SK-N-SH (cell line): ENCODE data around the gene SPATA25. TPM values are rescaled to one million over a fixed set of nuclear protein-coding genes. Genes with fewer than 3 reads are reported as not detected.

Source experiments
- CTCF ChIA-PET: fragments of 300-600, 350-600 bp; formaldehyde crosslinking; extraction: SDS; loops from one replicate; lab custom pipeline; 2021; lab: Yijun Ruan, JAX
- POLR2A ChIA-PET: fragments of 350-600 bp; sonication (Branson Sonifier 250); formaldehyde crosslinking; extraction: SDS; loops from one replicate; lab custom pipeline; 2020; ENCODE audit warnings: antibody characterized with exemption, inconsistent platforms; lab: Yijun Ruan, JAX
- DNase-seq: peaks from one replicate; pipeline ENCODE4 v3.0.0; 2012
- H2AFZ ChIP-seq: fragments of 200-600 bp; sonication (generic); 2 replicates; pipeline ENCODE4 v1.8.1; 2016; ENCODE audit warnings: antibody characterized with exemption, mild to moderate bottlenecking, low read depth
- H3F3A ChIP-seq: fragments of 200-600 bp; sonication (generic); replicated peaks from 2 replicates; pipeline ENCODE3; 2016; ENCODE audit warnings: antibody characterized with exemption, mild to moderate bottlenecking; ENCODE audit not compliant: insufficient read depth
- H3K27ac ChIP-seq, 2 experiments: fragments of 200-500 bp in 1 of 2; fragments of 200-600 bp in 1 of 2; sonication (Bioruptor generic) in 1 of 2; sonication (generic), shearing (Covaris generic) in 1 of 2; 2 replicates each; pipeline versions ENCODE4 v1.5.1 to v1.6.1; 2014 to 2016; ENCODE audit warnings: low read depth in 2 of 2, inconsistent platforms in 1 of 2, low read length in 1 of 2, mild to moderate bottlenecking in 1 of 2, mixed read lengths in 1 of 2
- H3K27me3 ChIP-seq: fragments of 200-600 bp; sonication (generic), shearing (Covaris generic); 2 replicates; pipeline ENCODE4 v1.6.1; 2016; ENCODE audit warnings: mixed run types; ENCODE audit not compliant: insufficient read depth
- H3K36me3 ChIP-seq, 2 experiments: fragments of 200-500 bp in 1 of 2; fragments of 200-600 bp in 1 of 2; sonication (Bioruptor generic) in 1 of 2; sonication (generic) in 1 of 2; replicated peaks in 1 of 2; 2 replicates each; pipeline versions ENCODE3 to v1.5.1; 2014 to 2016; ENCODE audit warnings: low read length in 1 of 2, mild to moderate bottlenecking in 1 of 2; ENCODE audit not compliant: insufficient read depth in 2 of 2, control insufficient read depth in 1 of 2
- H3K4me1 ChIP-seq, 2 experiments: fragments of 200-500 bp in 1 of 2; fragments of 200-600 bp in 1 of 2; sonication (Bioruptor generic) in 1 of 2; sonication (generic), shearing (Covaris generic) in 1 of 2; 2 replicates each; pipeline versions ENCODE4 v1.5.1 to v1.6.1; 2014 to 2016; ENCODE audit warnings: low read depth in 1 of 2, low read length in 1 of 2, mixed run types in 1 of 2; ENCODE audit not compliant: insufficient read depth in 2 of 2, control insufficient read depth in 1 of 2
- H3K4me2 ChIP-seq: fragments of 200-600 bp; sonication (generic), shearing (Covaris generic); 2 replicates; pipeline ENCODE4 v1.6.1; 2017; ENCODE audit warnings: mixed run types
- H3K4me3 ChIP-seq, 2 experiments: fragments of 200-500 bp in 1 of 2; fragments of 200-600 bp in 1 of 2; sonication (Bioruptor generic) in 1 of 2; sonication (generic), shearing (Covaris generic) in 1 of 2; 2 replicates each; pipeline versions ENCODE4 v1.5.1 to v1.8.1; 2014 to 2016; ENCODE audit warnings: low read depth in 2 of 2, inconsistent platforms in 1 of 2, low read length in 1 of 2, mild to moderate bottlenecking in 1 of 2, mixed read lengths in 1 of 2, moderate library complexity in 1 of 2
- H3K79me2 ChIP-seq: fragments of 200-600 bp; sonication (generic); 2 replicates; pipeline ENCODE4 v1.8.1; 2017; ENCODE audit warnings: mild to moderate bottlenecking; ENCODE audit not compliant: insufficient read depth
- H3K9ac ChIP-seq: fragments of 200-600 bp; sonication (generic); 2 replicates; pipeline ENCODE4 v1.6.1; 2017; ENCODE audit warnings: mixed run types
- H3K9me2 ChIP-seq: fragments of 200-600 bp; sonication (generic); 2 replicates; pipeline ENCODE4 v1.6.1; 2017; ENCODE audit warnings: mixed run types
- H3K9me3 ChIP-seq: fragments of 200-600 bp; sonication (generic); 2 replicates; pipeline ENCODE4 v1.6.1; 2017; ENCODE audit warnings: mixed run types, mild to moderate bottlenecking, moderate library complexity
- H4K20me1 ChIP-seq: fragments of 200-600 bp; sonication (generic); 2 replicates; pipeline ENCODE4 v1.6.1; 2017; ENCODE audit warnings: mild to moderate bottlenecking, mixed run types; ENCODE audit not compliant: insufficient read depth
- EZH2phosphoT487 ChIP-seq: fragments of 200-600 bp; sonication (generic); IDR thresholded peaks from 2 replicates; pipeline ENCODE4 v1.6.1; 2017; ENCODE audit warnings: low read depth, mixed run types, mild to moderate bottlenecking, antibody characterized with exemption, moderate library complexity, borderline replicate concordance
- GABPA ChIP-seq: IDR thresholded peaks from 2 replicates; pipeline ENCODE4 v1.4.0; 2012; ENCODE audit warnings: low read depth, mild to moderate bottlenecking
- GATA2 ChIP-seq: sonication (generic); formaldehyde crosslinking; IDR thresholded peaks from 2 replicates; pipeline ENCODE4 v1.5.0; 2020; ENCODE audit warnings: mild to moderate bottlenecking, missing genetic modification reagents
- NFIC ChIP-seq: IDR thresholded peaks from 2 replicates; pipeline ENCODE4 v1.4.0; 2012; ENCODE audit warnings: borderline replicate concordance
- NRF1 ChIP-seq: IDR thresholded peaks from 2 replicates; pipeline ENCODE4 v1.6.1; 2012; ENCODE audit warnings: low read depth, mild to moderate bottlenecking, low read length
- POLR2AphosphoS5 ChIP-seq: IDR thresholded peaks from 2 replicates; pipeline ENCODE4 v1.6.1; 2012; ENCODE audit warnings: low read depth, low read length
- SIN3A ChIP-seq: IDR thresholded peaks from 2 replicates; pipeline ENCODE4 v1.6.1; 2012; ENCODE audit warnings: low read depth, mild to moderate bottlenecking, low read length, moderate library complexity, borderline replicate concordance
- TAF1 ChIP-seq: IDR thresholded peaks from 2 replicates; pipeline ENCODE4 v1.6.1; 2012; ENCODE audit warnings: low read depth, mild to moderate bottlenecking, low read length, moderate library complexity, borderline replicate concordance
- TCF12 ChIP-seq: IDR thresholded peaks from 2 replicates; pipeline ENCODE4 v1.4.0; 2012
- TEAD4 ChIP-seq: IDR thresholded peaks from 2 replicates; pipeline ENCODE4 v1.4.0; 2012; ENCODE audit warnings: mild to moderate bottlenecking, borderline replicate concordance; ENCODE audit not compliant: insufficient read depth
- WGBS: methylation state at CpG from one replicate; pipeline ENCODE4 v1.1.6; 2017; ENCODE audit warnings: low lambda C conversion rate; 5-methylcytosine and 5-hydroxymethylcytosine counted together
- polyA plus RNA-seq, 3 experiments: library from polyadenylated mRNA; depleted of rRNA; stranded (reverse); fragments of >200 nt; gene quantifications; 2 replicates each; pipeline ENCODE4 v1.2.3, GENCODE V29; 2012
- TF ChIP-seq, protein P1 (sequence below): IDR thresholded peaks from 2 replicates; pipeline ENCODE4; 2012
- TF ChIP-seq, protein P2 (sequence below): IDR thresholded peaks from 2 replicates; pipeline ENCODE4 v1.4.0; 2012; ENCODE audit warnings: low read depth, borderline replicate concordance
- TF ChIP-seq, protein P3 (sequence below): fragments of 150-350 bp; IDR thresholded peaks from 2 replicates; pipeline ENCODE4 v1.6.1; 2016; ENCODE audit warnings: mild to moderate bottlenecking, low read depth, low read length
- TF ChIP-seq, protein P4 (sequence below): IDR thresholded peaks from 2 replicates; pipeline ENCODE4 v1.6.1; 2012; ENCODE audit warnings: mild to moderate bottlenecking, low read depth, low read length, moderate library complexity
- TF ChIP-seq, protein P5 (sequence below): IDR thresholded peaks from 2 replicates; pipeline ENCODE4 v1.4.0; 2012; ENCODE audit warnings: low read depth

Gene SPATA25
- polyA plus RNA-seq, 1 of the 3 experiments (the other 2 are of a cell fraction), result 1.3 TPM

DNA sequence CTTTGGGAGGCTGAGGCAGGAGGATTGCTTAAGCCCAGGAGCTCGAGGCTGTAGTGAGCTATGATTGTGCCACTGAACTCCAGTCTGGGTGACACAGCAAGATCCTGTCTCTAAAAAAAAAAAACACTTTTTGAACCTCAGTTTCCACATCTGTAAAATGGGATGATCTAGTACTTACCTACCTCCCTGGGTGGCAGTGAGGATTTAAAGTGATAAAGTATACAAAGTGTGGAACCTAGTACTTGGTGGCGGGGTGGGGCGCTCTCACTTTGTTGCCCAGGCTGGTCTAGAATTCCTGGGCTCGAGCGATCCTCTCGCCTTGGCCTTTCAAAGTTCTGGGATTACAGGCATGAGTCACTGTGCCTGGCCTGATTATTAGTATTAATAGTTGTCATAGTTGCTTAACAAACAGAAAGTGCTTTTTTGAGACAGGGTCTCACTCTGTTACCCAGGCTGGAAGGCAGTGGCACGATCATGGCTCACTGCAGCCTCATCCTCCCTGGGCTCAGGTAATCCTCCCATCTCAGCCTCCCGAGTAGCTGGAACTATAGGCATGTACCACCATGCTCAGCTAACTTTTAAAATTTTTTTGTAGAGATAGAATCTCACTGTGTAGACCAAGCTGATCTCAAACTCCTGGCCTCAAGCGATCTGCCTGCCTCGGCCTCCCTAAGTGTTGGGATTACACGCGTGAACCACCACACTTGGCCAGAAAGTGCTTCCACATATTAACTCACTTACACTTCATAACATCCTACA lies 31.5 kb upstream of the SPATA25 start:
- no peak for DNase-seq
- Histone ChIP-seq H3K4me1 (peaks cover 0 to 12% of the 10 kb centered on the region in 2 experiments; a peak in 1 of 4 replicates), H3K9me2 (no peaks in the 10 kb centered on the region), H3K9ac (no peak overlapping the region), H3K36me3 (no peaks in the 10 kb centered on the region), H3K27ac (peak overlapping the region; percentile 40 to 71; a peak in 2 of 4 replicates), H4K20me1 (no peaks in the 10 kb centered on the region), H3K79me2 (no peaks in the 10 kb centered on the region), H2AFZ (no peak overlapping the region), H3F3A (peaks cover 5% of the 10 kb centered on the region), H3K9me3 (no peaks in the 10 kb centered on the region), H3K4me3 (no peak overlapping the region), H3K4me2 (peak overlapping the region; percentile 58), H3K27me3 (no peaks in the 10 kb centered on the region)
- ChIA-PET POLR2A (interaction anchor here (0.9 to 3.3 kb wide), 4 partner anchors 8 to 15 kb away, joined by 3 to 34 read pairs (median 12); partner anchors contain the start of gene PCIF1), CTCF (interaction anchor here (0.6 to 2.6 kb wide), 7 partner anchors 9 to 50 kb away, joined by 3 to 10 read pairs (median 3); partner anchors contain the start of genes CTSA and NEURL2)
- TF ChIP-seq, protein P1, sequence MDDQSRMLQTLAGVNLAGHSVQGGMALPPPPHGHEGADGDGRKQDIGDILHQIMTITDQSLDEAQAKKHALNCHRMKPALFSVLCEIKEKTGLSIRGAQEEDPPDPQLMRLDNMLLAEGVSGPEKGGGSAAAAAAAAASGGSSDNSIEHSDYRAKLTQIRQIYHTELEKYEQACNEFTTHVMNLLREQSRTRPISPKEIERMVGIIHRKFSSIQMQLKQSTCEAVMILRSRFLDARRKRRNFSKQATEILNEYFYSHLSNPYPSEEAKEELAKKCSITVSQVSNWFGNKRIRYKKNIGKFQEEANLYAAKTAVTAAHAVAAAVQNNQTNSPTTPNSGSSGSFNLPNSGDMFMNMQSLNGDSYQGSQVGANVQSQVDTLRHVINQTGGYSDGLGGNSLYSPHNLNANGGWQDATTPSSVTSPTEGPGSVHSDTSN, result no peak
- 86% methylated on average over 12 of the region's 12 CpGs for WGBS

DNA sequence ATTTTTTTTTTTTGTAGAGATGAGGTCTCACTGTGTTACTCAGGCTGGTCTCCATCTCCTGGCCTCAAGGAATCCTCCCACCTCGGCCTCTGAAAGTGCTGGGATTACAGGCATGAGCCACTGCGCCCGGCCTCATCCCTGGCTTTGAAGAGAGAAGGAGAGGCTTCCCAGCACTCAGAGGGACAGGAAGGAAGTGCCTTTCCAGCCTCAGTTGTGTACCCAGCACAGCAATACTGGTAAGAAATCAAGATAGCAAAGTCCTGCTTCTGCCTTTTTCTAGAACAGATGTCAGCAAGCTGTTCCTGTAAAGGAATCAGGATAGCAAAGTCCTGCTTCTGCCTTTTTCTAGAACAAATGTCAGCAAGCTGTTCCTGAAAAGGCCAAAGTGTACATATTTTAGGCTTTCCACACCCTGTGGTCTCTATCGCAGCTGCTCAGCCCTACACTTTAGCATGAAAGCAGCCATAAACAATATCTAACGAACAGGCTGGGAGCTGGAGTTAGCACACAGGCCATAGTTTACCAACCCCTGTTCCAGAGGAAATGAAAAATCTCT lies 30.8 kb upstream of the SPATA25 start:
- Histone ChIP-seq H3F3A (peaks cover 5% of the 10 kb centered on the region), H3K27me3 (no peaks in the 10 kb centered on the region), H3K9ac (no peak overlapping the region), H4K20me1 (no peaks in the 10 kb centered on the region), H3K4me3 (no peak overlapping the region), H3K27ac (no peak overlapping the region), H3K9me3 (no peaks in the 10 kb centered on the region), H3K4me1 (peaks cover 0 to 12% of the 10 kb centered on the region in 2 experiments; a peak in 1 of 4 replicates), H3K4me2 (no peak overlapping the region), H3K9me2 (no peaks in the 10 kb centered on the region), H3K79me2 (no peaks in the 10 kb centered on the region), H3K36me3 (no peaks in the 10 kb centered on the region), H2AFZ (peak overlapping the region; percentile 56; the same call in 1 of the 2 replicates)
- CTCF ChIA-PET, result interaction anchor here (0.8 to 2.6 kb wide), 3 partner anchors 15 to 51 kb away, joined by 3 to 8 read pairs (median 7); no protein-coding TSS in a partner anchor
- POLR2A ChIA-PET, result interaction anchor here (3.3 kb wide), 2 partner anchors 12 to 16 kb away, joined by 19 to 34 read pairs; partner anchors contain the start of gene PCIF1
- 92% methylated on average over 5 of the region's 5 CpGs for WGBS
- DNase-seq, result no peak
- TF ChIP-seq, protein P2, sequence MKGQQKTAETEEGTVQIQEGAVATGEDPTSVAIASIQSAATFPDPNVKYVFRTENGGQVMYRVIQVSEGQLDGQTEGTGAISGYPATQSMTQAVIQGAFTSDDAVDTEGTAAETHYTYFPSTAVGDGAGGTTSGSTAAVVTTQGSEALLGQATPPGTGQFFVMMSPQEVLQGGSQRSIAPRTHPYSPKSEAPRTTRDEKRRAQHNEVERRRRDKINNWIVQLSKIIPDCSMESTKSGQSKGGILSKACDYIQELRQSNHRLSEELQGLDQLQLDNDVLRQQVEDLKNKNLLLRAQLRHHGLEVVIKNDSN, result no peak
- no peak for TF ChIP-seq EZH2phosphoT487
- TF ChIP-seq, protein P3, sequence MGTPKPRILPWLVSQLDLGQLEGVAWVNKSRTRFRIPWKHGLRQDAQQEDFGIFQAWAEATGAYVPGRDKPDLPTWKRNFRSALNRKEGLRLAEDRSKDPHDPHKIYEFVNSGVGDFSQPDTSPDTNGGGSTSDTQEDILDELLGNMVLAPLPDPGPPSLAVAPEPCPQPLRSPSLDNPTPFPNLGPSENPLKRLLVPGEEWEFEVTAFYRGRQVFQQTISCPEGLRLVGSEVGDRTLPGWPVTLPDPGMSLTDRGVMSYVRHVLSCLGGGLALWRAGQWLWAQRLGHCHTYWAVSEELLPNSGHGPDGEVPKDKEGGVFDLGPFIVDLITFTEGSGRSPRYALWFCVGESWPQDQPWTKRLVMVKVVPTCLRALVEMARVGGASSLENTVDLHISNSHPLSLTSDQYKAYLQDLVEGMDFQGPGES, result no peak
- TF ChIP-seq, protein P4, sequence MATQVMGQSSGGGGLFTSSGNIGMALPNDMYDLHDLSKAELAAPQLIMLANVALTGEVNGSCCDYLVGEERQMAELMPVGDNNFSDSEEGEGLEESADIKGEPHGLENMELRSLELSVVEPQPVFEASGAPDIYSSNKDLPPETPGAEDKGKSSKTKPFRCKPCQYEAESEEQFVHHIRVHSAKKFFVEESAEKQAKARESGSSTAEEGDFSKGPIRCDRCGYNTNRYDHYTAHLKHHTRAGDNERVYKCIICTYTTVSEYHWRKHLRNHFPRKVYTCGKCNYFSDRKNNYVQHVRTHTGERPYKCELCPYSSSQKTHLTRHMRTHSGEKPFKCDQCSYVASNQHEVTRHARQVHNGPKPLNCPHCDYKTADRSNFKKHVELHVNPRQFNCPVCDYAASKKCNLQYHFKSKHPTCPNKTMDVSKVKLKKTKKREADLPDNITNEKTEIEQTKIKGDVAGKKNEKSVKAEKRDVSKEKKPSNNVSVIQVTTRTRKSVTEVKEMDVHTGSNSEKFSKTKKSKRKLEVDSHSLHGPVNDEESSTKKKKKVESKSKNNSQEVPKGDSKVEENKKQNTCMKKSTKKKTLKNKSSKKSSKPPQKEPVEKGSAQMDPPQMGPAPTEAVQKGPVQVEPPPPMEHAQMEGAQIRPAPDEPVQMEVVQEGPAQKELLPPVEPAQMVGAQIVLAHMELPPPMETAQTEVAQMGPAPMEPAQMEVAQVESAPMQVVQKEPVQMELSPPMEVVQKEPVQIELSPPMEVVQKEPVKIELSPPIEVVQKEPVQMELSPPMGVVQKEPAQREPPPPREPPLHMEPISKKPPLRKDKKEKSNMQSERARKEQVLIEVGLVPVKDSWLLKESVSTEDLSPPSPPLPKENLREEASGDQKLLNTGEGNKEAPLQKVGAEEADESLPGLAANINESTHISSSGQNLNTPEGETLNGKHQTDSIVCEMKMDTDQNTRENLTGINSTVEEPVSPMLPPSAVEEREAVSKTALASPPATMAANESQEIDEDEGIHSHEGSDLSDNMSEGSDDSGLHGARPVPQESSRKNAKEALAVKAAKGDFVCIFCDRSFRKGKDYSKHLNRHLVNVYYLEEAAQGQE, result no peak
- TF ChIP-seq, protein P5, sequence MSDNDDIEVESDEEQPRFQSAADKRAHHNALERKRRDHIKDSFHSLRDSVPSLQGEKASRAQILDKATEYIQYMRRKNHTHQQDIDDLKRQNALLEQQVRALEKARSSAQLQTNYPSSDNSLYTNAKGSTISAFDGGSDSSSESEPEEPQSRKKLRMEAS, result no peak
- no peak for TF ChIP-seq SIN3A
- no peak for TF ChIP-seq GATA2 (CRISPR knock-in tag)
- no peak for TF ChIP-seq TAF1
- TF ChIP-seq POLR2AphosphoS5, result no peak
- TF ChIP-seq NFIC, result no peak
- TF ChIP-seq TEAD4, result no peak
- no peak for TF ChIP-seq TCF12
- TF ChIP-seq GABPA, result no peak
- TF ChIP-seq NRF1, result no peak
